ENCODE measurements around the gene SEMA4D. TPM values are rescaled to one million over a fixed set of nuclear protein-coding genes. Genes with fewer than 3 reads are reported as not detected.
A peak's percentile ranks its signal among the peaks of the same experiment; 100 is the strongest.

Gene SEMA4D
- total and polyA plus RNA-seq, 9 of the 15 experiments (the other 6 are each of a cell fraction or from before 2014, with no cell fraction given) = 0.38 to 5.1 (median 1.8) TPM

DNA sequence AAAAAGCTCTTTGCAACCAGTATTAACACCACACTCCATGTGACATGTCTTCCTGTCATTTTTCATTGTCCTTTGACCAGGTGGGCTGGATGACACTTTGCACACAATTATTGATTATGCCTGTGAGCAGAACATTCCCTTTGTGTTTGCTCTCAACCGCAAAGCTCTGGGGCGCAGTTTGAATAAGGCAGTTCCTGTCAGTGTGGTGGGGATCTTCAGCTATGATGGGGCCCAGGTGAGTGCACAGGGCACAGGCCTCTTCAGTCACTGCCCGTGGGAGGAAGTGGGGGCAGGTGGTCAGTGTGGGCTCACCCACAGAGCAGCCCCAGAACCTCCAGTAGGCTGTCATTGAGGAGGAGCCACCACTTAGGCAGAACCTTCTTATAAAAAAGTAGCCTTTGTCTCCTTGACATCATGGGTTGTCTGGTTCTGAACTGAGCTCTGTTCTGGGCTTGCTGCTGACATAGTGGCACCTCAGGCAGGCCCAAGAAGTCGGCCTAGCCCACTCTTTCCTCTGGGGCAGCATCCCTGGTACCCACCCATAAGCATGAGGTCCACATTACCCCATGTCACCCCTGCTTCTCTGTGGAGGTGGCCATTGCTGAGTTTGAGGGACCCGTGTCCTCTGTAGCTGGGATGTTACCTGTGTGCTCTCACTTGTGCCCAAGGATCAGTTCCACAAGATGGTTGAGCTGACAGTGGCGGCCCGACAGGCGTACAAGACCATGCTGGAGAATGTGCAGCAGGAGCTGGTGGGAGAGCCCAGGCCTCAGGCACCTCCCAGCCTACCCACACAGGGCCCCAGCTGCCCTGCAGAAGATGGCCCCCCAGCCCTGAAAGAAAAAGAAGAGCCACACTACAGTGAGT lies 140.3 kb downstream of the SEMA4D start:
- TF ChIP-seq FIP1L1 (IDR thresholded peaks at IDR 0.05; ENCODE audit: low read depth, low read length, poor library complexity, severe bottlenecking) = no peak
- TF ChIP-seq, protein P1, sequence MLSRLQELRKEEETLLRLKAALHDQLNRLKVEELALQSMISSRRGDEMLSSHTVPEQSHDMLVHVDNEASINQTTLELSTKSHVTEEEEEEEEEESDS (CRISPR knock-in tag; IDR thresholded peaks at IDR 0.05) = no peak
- DNase-seq (ENCODE audit: extremely low read depth in 1 of 4, low spot score in 3 of 4) (no peak), FAIRE-seq (no peak), ATAC-seq (no peak)
- BruUV-seq (replicated peaks) = no TSS peak
- WGBS (ENCODE audit: insufficient coverage, low coverage, missing lambda C conversion rate) = 100% methylated on average over 6 of the region's 8 CpGs
- Histone ChIP-seq H3K27me3 (ENCODE audit: control insufficient read depth in 2 of 2, insufficient read depth in 2 of 2, low read length in 2 of 2) (no peaks in the 10 kb centered on the region), H2AFZ (ENCODE audit: low read depth, low read length) (no peak overlapping the region), H3K27ac (ENCODE audit: extremely low read depth, low read depth, low read length) (no peak overlapping the region), H3K4me1 (replicated peaks in 1 of 2; ENCODE audit: control insufficient read depth in 2 of 2, insufficient read depth in 2 of 2, low read length in 2 of 2) (no peaks in the 10 kb centered on the region; a peak in 1 of 5 replicates), H3K4me3 (no peak overlapping the region), H3K9me1 (ENCODE audit: control insufficient read depth, insufficient read depth, low read length) (no peaks in the 10 kb centered on the region), H3K36me3 (ENCODE audit: control insufficient read depth, insufficient read depth, low read length) (peaks cover 72% of the 10 kb centered on the region), H3K79me2 (ENCODE audit: control insufficient read depth, insufficient read depth, low read length) (no peaks in the 10 kb centered on the region), H3K9ac (ENCODE audit: insufficient read depth in 1 of 2, low read depth in 2 of 2, low read length in 2 of 2) (peak overlapping the region in 1 of 2 experiments; percentile 35; a peak in 1 of 4 replicates), H4K20me1 (replicated peaks; ENCODE audit: control insufficient read depth, insufficient read depth, low read length) (no peaks in the 10 kb centered on the region), H3K9me3 (replicated peaks; ENCODE audit: control insufficient read depth, insufficient read depth, low read depth, low read length) (no peaks in the 10 kb centered on the region), H3K4me2 (ENCODE audit: insufficient read depth, low read length) (no peak overlapping the region)
- intact Hi-C loops (cut with micrococcal nuclease) = no loop called here
- in situ Hi-C loops (cut with MboI) = no loop called here
- ChIA-PET POLR2A (interaction anchor here (0.7 to 1.2 kb wide), 2 partner anchors 9 to 10 kb away, joined by 4 read pairs; no protein-coding TSS in a partner anchor), CTCF (ENCODE audit: low intra/inter-chr PET ratio) (no interaction called here)

DNA sequence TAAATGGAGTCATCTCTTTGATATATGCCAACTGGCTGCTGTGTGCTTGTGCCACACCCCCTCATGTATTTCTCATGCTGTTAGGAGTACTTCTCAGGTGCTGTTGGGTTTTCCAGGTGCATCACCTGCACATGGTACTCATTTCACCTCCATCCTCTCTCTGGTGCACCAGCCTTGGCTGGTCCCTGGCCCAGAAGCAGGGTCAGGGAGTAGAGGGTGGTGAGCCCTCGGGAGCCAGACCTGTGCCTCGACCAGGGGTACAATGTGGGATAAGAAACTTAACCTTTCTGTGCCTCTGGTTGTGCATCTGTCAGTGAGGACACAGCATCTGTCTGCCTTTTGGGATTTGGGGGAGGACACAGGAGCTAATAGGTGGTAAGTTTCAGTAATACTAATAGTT lies 141.1 kb downstream of the SEMA4D start:
- CTCF ChIA-PET (ENCODE audit: low intra/inter-chr PET ratio) = no interaction called here
- ATAC-seq (no peak), DNase-seq (ENCODE audit: extremely low read depth in 1 of 4, low spot score in 3 of 4) (no peak), FAIRE-seq (no peak)
- no peak overlapping the region for H2AFZ ChIP-seq (ENCODE audit: low read depth, low read length)
- peaks cover 79% of the 10 kb centered on the region for H3K36me3 ChIP-seq (ENCODE audit: control insufficient read depth, insufficient read depth, low read length)
- no peaks in the 10 kb centered on the region for H3K9me1 ChIP-seq (ENCODE audit: control insufficient read depth, insufficient read depth, low read length)
- no peaks in the 10 kb centered on the region; a peak in 1 of 5 replicates for H3K4me1 ChIP-seq (replicated peaks in 1 of 2; ENCODE audit: control insufficient read depth in 2 of 2, insufficient read depth in 2 of 2, low read length in 2 of 2)
- no peak overlapping the region for H3K27ac ChIP-seq (ENCODE audit: extremely low read depth, low read depth, low read length)
- TF ChIP-seq TAF15 (IDR thresholded peaks at IDR 0.05; ENCODE audit: low read depth, low read length) = no peak
- TF ChIP-seq BRF1 (IDR thresholded peaks at IDR 0.05; ENCODE audit: borderline replicate concordance, extremely low read depth, insufficient read length) = no peak
- no peak for TF ChIP-seq TCFL5 (CRISPR knock-in tag; conservative IDR thresholded peaks at IDR 0.05)
- no peak for TF ChIP-seq ZC3H4 (CRISPR knock-in tag; IDR thresholded peaks at IDR 0.05; ENCODE audit: borderline replicate concordance)
- TF ChIP-seq MAFG (tag; conservative IDR thresholded peaks at IDR 0.05) = no peak
- no peak for TF ChIP-seq ZNF644 (tag; IDR thresholded peaks at IDR 0.05; ENCODE audit: low read depth)
- H4K20me1 ChIP-seq (replicated peaks; ENCODE audit: control insufficient read depth, insufficient read depth, low read length) = no peaks in the 10 kb centered on the region
- no peak overlapping the region for H3K4me2 ChIP-seq (ENCODE audit: insufficient read depth, low read length)
- in situ Hi-C loops (cut with MboI) (no loop called here), intact Hi-C loops (cut with micrococcal nuclease) (no loop called here)
- no peak overlapping the region for H3K4me3 ChIP-seq
- H3K9me3 ChIP-seq (replicated peaks; ENCODE audit: control insufficient read depth, insufficient read depth, low read depth, low read length) = no peaks in the 10 kb centered on the region
- H3K27me3 ChIP-seq (ENCODE audit: control insufficient read depth in 2 of 2, insufficient read depth in 2 of 2, low read length in 2 of 2) = no peaks in the 10 kb centered on the region
- no TSS peak for BruUV-seq (replicated peaks)
- H3K9ac ChIP-seq (ENCODE audit: insufficient read depth in 1 of 2, low read depth in 2 of 2, low read length in 2 of 2) = no peak overlapping the region
- 94% methylated on average over 2 of the region's 2 CpGs for WGBS (ENCODE audit: insufficient coverage, low coverage, missing lambda C conversion rate)
- no peaks in the 10 kb centered on the region for H3K79me2 ChIP-seq (ENCODE audit: control insufficient read depth, insufficient read depth, low read length)
- POLR2A ChIA-PET = no interaction called here

Data from K562 (cell line).